ENCODE measurements around the gene C22orf23.
"Not testable (repeated sequence)": the region's sequence is repeated elsewhere in the genome, so short reads cannot be mapped to it uniquely, and the experiment has no call there.

C22orf23 gene

DNA sequence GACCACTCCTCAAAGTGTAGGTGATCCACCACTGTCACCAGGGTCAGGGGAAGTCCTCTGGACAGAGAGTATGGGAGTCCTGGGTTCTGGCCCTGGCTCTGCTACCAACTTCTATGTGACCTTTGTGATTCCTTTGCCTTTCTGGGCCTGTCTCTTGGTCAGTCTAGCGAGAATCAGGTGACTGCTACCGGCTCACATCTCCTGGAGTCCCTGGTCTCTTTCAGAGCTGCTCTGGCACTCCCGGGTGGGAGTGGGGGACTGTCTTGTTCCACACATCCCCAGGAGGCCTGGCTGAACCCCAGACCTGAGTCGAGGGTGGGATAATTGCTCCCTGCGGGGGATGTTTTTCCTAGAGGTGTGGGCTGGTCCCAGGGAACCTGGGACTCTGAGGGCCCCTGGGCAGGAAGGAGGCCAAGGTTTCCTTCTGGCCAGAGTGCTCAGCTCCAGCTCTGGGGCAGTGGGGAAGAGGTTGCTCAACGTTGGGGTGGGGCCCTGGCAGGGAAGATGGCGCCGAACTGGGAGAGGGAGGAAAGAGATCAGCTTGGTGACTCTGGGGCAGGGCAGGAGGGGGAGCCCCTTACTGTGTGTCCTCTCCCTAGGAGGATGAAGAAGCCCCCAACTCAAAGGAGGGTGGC, 28.9 kb upstream of the C22orf23 start:
- no peak for DNase-seq (ENCODE audit: low spot score)

DNA sequence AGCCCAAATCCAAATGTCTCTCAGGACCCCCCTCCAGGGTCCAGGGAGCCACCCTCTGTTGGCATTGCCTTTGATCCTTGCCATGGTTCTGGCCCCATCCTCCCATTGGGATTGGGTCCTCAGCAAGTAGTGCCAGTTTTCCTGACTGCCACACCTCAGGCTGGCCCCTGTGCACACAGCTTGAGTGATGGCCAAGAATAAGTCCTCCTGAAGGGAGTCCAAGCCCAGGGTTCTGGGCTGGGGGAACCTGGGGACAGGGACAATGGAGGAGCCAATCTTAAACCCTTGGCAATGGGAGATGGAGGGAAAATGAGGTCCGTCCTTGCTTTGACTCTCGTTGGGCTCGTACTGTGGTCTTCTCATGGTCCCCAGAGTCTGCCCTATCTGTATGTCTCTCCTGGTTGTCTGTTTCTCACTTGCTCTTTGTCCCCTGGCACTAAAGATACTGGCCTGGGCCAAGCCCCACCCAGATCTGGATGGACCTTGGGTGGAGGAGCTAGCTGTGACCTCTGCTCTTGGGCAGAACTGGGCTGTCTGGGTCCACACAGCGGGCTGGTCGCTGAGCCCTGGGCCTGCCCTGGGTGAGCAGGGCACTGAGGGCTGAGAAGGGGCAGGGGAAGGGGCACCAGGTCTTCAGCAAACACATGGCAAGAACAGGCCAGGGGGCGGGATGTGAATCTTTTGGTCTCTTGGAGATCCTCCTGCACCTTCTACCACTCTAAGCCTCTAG, 28.0 kb upstream of the C22orf23 start:
- DNase-seq (ENCODE audit: low spot score): no peak

DNA sequence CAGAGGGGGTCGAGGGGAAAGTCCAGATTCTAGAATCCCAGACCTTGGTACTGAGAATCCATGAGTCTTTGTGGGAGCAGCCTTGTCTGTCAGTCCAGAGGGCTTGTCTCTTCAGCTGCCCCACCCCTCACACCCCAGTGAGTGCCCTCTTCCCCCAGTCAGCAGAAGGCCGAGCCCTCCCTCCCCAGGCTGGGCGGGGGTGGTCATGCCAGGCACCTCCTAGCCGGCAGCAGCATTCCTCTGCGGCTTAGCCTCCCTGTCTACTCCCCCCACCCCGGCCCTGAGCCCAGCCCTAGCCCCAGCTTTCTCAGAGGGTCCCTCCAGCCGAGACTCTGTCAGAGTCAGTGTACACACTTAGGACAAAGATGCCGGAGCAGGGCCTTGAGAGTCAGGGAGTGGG, 26.4 kb upstream of the C22orf23 start:
- DNase-seq (ENCODE audit: low spot score): no peak

DNA sequence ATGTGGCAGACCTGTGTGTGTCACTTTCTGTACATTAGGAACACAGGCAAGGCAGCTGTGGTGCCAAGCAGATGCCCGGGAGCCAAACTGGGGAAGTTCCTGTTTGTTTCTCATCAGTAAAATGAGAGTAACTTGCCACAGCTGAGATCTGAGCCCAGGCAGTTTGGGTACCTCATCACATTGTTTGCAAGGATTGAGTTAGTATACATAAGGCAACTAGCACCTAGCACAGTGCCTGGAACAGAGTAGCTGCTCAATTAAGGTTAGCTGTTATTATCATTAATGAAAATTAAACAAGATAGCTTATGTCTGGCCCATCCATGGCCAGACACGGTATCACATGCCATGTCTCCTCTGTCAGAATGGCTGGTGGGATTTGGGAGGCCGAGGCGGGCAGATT, 23.1 kb upstream of the C22orf23 start:
- DNase-seq (ENCODE audit: low spot score): no peak

DNA sequence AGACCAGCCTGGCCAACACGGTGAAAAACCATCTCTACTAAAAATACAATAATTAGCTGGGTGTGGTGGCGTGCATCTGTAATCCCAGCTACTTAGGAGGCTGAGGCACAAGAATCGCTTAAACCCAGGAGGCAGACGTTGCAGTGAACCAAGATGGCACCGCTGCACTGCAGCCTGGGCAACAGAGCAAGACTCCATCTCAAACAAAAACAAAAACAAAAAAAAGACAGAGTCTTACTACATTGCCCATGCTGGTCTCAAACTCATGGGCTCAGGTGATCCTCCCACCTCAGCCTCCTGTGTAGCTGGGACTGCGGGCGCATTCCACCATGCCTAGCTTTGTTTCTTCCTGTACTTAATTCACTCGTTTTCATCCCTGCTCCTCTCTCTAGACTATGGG, 22.6 kb upstream of the C22orf23 start:
- not testable (repeated sequence) for DNase-seq (ENCODE audit: low spot score)

DNA sequence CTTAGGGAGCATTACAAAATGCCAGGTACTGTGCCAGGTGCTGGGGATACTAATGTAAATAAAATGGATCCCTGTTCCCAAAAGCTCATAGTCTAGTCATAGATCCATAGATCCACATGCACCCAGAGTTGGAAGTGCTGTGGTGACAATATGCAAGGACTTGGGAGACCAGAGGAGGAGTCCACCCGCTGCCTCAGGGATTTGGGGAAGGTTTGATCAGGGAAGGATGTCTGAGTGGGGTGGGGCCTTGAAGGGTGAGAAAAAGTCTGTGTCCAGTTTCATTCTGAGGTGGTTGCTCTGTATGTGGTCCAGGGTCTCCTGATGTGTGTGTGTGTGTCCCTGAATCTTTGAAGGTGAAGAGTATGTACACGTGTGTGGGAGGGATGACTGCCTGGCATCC, 21.8 kb upstream of the C22orf23 start:
- no peak for DNase-seq (ENCODE audit: low spot score)

DNA sequence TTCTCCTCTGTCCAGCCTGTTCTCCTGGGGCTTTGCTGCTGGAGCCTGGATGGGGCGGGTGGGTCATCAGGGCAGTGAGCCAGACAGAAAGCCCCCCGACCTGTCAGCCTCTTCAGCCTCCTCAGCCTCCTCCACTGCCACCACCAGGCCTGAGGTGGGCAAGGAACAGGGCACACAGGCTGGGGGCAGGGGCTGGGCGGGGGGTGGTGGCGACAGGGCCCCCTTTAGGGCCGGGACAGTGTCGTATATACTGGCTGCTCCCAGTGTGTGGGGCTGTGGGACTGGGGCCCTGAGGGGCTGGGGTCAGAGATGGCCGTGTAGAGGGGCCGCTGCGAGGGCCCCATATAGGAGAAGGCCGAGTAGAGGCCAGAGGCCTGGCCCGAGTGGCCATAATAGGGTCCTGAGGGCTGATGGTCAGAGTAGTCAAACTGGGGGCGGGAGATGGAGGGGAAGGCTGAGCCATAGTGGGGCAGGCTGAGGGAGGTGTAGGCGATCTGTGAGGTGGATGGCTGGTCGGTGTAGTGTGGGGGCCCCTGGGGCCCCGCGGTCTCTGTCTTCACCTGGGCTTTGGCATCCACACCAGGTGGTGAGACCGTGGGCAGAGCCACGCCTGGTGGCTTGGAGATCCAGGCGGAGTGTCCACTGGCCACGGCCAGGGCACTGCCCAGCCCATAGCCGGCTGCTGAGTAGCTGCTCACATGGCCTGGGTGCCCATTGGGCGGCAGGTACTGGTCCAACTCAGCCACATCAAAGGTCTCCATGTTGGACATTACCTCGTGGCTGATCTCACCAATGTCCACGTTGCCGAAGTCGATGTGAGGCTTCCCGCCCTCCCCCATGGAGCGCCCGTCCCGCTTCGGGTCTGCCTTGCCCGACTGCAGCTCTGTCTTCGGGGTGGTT, 20.1 kb upstream of the C22orf23 start:
- no peak for DNase-seq (ENCODE audit: low spot score)

DNA sequence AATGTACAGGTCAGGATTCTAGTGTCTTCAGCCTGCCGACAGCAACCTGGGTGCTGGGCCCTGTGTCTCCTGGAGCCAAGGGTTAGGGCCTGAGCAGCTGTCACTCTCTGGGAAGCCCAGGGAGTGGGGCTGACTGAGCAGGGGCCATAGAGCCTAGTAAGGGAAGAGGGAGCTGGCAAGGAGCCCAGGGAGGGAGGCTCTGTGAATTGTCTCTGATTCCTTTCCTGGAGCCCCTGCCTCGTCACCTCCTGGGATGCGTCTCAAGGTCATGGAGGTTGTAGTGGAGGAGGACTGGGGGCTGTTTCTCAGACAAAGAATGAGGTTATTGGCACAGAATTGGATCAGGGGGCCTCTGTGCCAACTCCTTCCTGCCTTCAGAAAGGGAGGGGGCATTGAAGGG, 19.1 kb upstream of the C22orf23 start:
- DNase-seq (ENCODE audit: low spot score): no peak

DNA sequence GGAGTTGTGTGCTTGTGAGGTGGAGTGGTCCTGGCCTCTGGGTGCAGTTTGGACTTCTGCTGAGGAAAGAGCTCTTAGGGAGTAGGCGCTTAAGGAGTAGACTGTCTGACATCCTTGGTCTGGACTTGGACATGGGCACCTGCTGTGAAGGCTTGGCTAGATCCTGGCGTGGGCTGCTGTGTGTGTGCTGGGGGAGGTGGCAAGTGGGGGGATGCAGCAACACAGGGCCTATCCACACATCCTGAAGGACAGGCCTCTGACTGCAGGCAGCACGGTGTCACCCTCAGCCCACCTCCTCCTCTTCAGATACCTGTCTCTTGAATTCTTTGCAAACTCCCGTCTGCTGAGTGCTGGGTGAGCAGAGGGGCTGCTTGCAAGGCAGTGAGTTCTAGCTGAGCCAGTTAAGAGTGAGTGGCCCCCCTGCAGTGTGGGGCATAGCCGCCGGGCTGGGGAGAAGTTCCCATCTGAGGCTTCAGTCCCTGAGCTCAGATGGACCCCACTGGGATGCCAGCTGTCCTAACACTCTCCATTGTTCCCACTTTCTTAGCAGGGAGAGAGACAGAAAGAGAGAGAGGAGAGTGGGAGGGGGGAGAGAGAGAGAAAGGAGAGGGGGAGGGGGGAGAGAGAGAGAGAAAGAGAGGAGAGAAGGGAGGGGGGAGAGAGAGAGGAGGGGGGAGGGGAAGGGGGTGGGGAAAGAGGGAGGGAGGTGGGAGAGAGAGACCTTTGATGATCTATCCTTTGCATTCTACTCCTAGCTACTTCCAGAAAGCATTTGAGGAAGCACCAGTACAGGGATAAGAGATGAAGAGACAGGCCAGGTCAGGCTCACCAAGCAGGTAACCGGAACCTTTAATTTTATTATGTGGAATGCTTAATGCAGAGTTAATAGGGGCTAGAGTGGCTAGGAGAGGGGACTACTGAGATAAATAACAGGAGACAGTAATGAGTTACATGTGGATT, 18.4 kb upstream of the C22orf23 start:
- no peak for DNase-seq (ENCODE audit: low spot score)

DNA sequence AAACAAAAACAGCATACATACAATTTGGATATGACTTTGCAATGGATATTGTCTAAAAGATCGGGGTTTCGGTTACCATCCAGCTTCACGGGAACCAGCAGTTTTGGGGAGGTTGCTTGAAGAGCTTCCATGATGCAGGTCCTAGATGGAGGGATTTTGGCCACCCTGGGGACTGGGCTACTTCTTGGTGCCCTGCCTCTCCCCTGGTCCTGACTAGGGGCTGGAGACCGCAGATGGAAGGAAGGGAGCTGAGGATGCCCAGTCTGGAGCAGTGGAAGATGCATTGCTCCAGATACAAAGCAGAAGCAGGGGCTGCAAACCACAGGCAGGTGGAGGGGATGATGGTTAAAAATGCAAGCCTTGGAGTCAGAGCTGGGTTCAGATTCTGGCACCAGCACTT, 17.5 kb upstream of the C22orf23 start:
- DNase-seq (ENCODE audit: low spot score): no peak

DNA sequence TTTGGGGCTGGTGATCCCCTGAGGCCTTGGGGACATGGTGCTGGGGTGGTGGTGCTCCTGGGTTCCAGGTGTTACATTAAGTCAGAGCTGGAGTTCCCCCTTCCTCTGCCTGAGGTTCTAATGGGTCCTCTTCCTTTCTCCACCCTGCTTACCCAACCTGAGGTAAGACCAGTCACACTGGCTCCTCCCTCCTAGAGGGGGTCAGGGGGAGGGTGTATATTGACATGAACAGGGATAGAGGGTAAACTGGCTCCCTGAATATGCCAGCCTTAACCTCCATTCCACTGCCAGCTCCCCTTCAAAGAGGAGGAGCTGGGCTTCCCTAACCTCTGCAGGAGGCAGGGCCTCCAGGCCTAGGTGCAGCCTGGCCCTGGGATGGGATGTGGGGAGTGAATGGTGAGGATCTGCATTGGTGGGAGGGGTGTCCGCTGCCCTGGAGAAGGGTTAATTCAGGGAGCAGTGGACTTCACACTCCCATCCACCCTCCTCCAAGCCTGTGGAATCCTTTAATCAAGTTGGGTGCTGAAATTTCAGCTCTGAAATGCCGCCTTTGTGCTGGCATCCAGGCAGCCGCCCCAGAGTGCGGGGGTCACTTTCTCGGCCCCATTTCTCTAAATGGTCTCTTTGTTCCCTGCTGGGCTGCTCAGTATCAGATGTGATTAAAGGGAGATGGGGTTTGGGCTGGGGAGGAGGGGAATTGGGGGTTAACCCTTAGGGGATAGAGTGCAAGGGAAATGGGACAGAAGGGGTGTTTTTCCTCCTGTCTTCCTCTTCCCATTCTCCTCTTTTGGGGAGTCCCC, 15.3 kb upstream of the C22orf23 start:
- no peak for DNase-seq (ENCODE audit: low spot score)

DNA sequence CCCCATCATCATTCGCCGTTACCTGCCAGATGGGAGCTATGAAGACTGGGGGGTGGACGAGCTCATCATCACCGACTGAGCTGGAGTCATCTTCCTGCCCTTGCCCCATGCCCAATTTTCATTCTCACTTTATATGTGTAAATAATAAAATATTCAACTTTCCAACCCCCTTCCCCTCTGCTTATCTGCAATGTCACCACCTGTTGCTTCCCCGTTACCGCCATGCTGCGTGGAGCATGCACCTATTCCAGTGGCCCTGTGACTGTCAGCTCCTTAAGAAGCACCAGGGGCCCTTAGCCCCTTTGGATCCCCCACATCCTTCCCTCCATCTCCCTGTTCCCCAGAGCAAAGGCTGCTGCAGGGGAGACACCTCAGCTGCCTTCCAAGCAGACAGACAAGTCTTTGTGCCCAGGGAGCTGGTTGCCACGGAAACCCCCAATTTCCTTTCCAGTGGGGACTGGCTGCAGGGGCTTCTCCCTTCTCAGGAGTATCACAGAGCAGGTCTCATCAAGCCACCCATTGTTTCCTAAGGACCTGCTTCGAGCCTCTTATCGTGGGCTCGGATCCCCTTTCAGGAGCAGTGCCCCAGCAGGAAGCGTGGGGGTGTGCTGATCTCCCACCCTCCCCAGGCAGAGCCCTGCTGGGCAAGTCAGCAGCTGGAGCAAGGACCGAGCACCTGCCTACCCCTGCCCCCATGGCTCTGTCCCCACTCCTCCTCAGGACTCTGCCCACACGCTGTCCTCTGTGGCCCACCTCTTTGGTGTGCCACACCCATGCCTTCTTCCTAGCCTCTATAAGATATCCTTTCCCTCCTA, 14.4 kb upstream of the C22orf23 start:
- DNase-seq (ENCODE audit: low spot score): no peak

DNA sequence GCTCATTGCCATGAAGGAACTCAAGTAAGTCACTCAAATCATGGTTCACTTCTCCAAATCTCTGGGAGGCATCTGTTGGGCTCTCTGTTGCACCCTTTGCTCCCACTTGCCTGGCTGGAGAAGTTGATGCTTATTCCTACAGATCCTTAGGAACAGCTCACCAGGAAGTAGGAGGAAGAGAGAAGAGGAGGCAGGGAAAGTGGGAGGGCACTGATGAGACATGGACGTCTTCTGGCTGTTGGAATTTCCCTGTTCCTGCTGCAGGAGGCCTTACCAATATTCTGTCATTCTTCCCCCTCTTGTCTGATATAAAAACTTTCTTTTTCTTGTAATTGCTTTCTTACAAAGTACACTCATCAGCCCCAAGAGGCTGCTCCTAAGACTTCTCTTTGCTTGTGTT, 13.7 kb upstream of the C22orf23 start:
- no peak for DNase-seq (ENCODE audit: low spot score)

DNA sequence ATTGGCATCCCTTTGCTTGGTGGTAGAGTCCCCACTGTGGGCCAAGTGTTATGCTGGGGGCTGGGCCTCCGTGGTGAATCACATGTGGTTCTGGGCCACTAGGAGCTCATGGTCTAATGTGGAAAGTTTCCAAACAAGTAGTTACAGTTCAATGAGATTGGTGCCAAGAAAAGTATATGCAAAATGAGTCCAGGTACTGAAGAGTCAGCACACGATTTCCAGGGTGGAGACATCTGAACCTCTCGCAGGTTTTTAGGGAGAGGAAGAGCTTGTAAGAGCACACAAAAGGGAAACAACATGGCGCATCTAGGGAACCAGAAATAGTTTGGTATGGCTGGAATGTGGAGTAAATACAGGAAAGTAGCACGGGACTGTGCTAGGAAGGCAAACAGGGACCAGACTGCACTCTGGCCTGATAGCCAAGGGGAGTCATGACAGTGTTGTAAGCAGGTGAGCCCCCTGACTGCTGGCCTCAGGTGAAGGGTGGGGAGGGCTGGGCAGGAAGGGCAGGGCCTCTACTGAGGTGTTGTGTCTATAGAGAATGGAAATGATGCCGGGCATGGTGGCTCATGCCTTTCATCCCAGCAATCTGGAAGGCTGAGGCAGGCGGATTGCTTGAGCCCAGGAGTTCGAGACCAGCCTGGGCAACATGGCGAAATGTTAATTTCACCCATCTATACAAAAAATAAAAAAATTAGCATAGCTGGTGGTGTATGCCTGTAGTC, 12.7 kb upstream of the C22orf23 start:
- DNase-seq (ENCODE audit: low spot score): no peak

DNA sequence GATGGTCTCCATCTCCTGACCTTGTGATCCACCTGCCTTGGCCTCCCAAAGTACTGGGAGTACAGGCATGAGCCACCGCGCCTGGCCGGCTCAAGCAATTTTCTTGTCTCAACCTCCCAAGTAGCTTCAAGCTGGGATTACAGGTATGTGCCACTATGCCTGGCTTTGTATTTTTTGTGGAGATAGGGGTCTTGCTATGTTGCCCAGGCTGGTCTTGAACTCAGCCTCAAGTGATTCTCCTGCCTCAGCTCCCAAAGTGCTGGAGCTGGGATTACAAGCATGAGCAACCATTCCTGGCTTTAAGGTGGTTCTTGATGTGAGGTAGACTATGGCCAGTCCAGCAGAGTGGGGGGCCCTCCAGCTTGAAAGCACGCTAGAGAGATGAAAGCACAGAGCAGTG, 7.7 kb upstream of the C22orf23 start:
- no peak for DNase-seq (ENCODE audit: low spot score)

DNA sequence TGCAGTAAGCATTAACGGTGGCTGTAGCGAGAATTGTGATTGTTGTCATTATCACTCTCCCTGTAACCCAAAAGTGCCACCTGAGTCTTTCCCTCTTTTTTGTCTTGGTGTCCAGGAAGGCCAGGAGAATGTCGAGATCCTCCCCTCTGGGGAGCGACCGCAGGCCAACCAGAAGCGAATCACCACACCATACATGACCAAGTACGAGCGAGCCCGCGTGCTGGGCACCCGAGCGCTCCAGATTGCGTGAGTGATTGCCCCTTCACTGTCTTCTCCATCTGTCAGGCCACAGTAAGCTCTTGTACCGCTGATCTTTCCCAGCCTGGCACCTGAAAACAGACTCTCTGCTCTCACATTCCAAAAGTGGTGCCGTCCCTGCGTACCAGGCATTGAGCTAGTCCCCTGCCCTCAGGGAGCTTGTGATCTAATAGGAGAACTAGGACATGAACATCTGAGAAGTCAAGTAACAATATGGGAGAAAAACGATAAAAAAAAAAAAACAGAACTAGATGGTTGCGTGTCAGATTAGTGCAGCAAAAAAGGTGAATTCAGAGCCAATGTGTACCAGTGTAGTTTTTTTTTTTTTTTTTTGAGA, 5.9 kb upstream of the C22orf23 start:
- no peak for DNase-seq (ENCODE audit: low spot score)

DNA sequence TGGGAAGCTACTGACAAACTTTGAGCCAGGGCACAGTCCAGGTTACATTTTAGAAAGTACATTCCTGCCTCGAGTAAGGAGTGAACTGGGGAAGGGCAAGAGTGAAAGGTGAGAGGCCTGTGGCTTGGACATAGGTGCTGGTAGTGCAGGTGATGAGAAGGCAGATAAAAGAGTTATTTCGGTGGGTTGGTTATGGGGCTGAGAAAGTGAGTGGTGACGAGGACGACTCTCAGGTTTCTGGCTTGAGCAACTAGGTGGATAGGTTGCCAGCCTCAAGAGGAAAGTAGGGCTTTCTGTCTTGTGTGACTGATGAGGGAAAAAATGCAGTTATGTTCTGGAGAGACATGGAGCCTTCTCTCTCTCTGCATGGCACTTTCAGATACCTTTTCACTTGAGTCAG, 3.8 kb upstream of the C22orf23 start:
- no peak for DNase-seq (ENCODE audit: low spot score)

DNA sequence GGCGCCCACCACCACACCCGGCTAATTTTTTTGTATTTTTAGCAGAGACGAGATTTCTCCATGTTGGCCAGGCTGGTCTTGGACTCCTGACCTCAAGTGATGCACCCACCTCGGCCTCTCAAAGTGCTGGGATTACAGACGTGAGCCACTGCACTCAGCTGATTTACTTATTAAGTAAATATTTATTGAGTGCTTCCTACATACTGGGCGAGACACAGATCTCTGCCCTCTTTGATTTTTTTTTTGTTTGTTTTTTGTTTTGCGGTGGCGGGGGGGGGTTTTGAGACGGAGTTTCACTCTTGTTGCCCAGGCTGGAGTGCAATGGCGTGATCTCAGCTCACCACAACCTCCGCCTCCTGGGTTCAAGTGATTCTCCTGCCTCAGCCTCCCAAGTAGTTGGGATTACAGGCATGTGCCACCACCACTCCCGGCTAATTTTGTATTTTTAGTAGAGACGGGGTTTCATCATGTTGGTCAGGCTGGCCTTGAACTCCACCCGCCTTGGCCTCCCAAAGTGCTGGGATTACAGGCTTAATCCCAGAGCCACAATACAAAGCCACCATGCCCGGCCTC, 2.5 kb upstream of the C22orf23 start:
- not testable (repeated sequence) for DNase-seq (ENCODE audit: low spot score)

DNA sequence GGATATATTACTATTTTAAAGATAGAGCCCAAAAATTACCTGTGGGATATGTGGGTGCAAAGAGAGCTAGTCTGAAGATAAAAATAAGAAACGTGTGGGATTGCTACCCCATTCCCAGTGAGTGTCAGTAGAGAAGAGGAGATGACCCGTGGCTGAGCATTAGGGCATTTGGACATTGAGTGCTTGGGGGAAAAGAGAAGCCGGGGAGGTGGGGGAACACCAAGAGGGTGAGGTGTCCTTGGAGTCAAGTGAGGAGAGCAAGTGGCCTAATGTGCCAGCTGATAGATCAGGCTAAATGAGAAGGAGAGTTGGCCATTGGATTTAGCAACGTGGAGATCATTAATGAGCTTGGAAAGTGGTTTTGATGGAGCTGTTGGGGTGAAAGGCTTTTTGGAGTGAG, 1.3 kb upstream of the C22orf23 start:
- DNase-seq (ENCODE audit: low spot score): no peak

All from CD4-positive, alpha-beta T cell treated with Interleukin-2 at 100 ng/mL for 4 hours (primary cell).